Neural crest cell (in vitro differentiated cells): ENCODE results near the gene TGM4. TPM values are rescaled to one million over a fixed set of nuclear protein-coding genes. Genes with fewer than 3 reads are reported as not detected.
"Not testable (repeated sequence)": the region's sequence is repeated elsewhere in the genome, so short reads cannot be mapped to it uniquely, and the experiment has no call there.

Experiments used
- DNase-seq: peaks from one replicate; pipeline ENCODE4 v3.0.0; 2021; ENCODE audit warnings: low read depth, mixed read lengths, low spot score
- H3K27ac Mint-ChIP-seq: one replicate; pipeline ENCODE4 v1.8.0; 2021; ENCODE audit warnings: mild to moderate bottlenecking, mixed read lengths; ENCODE audit not compliant: unreplicated experiment
- H3K27me3 Mint-ChIP-seq: 2 replicates; pipeline ENCODE4 v1.8.0; 2021; ENCODE audit warnings: low read depth, mild to moderate bottlenecking, mixed read lengths
- H3K36me3 Mint-ChIP-seq: 2 replicates; pipeline ENCODE4 v1.8.0; 2021; ENCODE audit warnings: low read depth, mild to moderate bottlenecking, mixed read lengths
- H3K4me1 Mint-ChIP-seq: 2 replicates; pipeline ENCODE4 v1.8.0; 2021; ENCODE audit warnings: mixed read lengths
- H3K4me3 Mint-ChIP-seq: one replicate; pipeline ENCODE4 v1.8.0; 2021; ENCODE audit warnings: mild to moderate bottlenecking, mixed read lengths
- H3K9me3 Mint-ChIP-seq: 2 replicates; pipeline ENCODE4 v1.8.0; 2021; ENCODE audit warnings: mixed read lengths
- CTCF ChIP-seq: fragments of 200-600 bp; sonication (generic); conservative IDR thresholded peaks from 2 replicates; pipeline ENCODE4 v1.5.0; 2021; ENCODE audit warnings: antibody characterized with exemption, mild to moderate bottlenecking
- total RNA-seq: library from RNA; stranded (reverse); gene quantifications from 2 replicates; pipeline ENCODE4 v1.2.1, GENCODE V29; 2021

Gene TGM4
- total RNA-seq, 1 donor from 2014 or later: not detected

- H3K9me3 Mint-ChIP-seq: no peaks in the 10 kb centered on the region
- no peaks in the 10 kb centered on the region for H3K27me3 Mint-ChIP-seq
- no peak overlapping the region for H3K4me3 Mint-ChIP-seq
- peaks cover 11% of the 10 kb centered on the region for H3K36me3 Mint-ChIP-seq
- no peak for TF ChIP-seq CTCF
- no peak for DNase-seq
- H3K4me1 Mint-ChIP-seq: peaks cover 18% of the 10 kb centered on the region
- H3K27ac Mint-ChIP-seq: peak overlapping the region; percentile 67
Observed at GRCh38 chr3:44932986-44933944, 58.9 kb downstream of the TGM4 start.

- no peaks in the 10 kb centered on the region for H3K9me3 Mint-ChIP-seq
Observed at GRCh38 chr3:44939581-44940036, 65.2 kb downstream of the TGM4 start.

DNA sequence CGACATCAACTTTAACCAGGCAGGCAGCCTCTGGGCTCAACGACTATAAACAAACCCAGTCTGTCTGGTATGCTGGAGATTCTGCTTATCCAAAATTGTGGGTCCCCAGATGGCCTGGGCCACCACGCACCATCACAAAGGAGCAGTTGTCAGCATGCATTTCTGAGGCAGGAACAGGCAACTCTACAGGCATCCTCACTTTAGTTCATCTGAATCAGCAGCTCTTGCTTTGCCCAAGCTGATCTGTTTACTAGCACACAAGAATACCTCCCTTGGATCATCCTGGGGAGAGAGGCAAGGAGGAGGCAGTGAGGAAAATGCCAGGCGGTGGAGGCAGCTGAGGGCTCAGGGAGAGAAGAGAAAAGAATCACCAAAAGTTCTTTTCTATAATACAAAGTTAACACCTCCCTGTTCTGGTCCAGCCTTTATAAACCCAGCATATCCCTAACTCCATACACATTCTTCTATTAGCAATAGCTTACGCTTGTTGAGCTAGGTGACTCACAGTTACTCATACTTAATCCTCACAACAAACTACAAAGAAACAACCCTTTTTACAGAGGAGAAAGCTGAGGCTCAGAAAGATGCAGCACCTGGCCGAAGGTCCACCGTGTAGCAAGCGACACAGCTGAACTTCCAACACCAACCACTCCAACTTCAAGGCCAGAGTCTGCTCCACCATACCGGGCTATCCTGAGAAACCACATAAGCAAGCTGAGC is 68.0 kb downstream of the TGM4 start:
- no peak for DNase-seq
- Mint-ChIP-seq H3K27me3 (no peaks in the 10 kb centered on the region), H3K27ac (no peak overlapping the region), H3K4me3 (no peak overlapping the region), H3K9me3 (no peaks in the 10 kb centered on the region), H3K36me3 (no peaks in the 10 kb centered on the region), H3K4me1 (no peaks in the 10 kb centered on the region)
- TF ChIP-seq CTCF: no peak

More at GRCh38 chr3:44939581-44940036, 65.2 kb downstream of the TGM4 start:
- Mint-ChIP-seq H3K27me3 (no peaks in the 10 kb centered on the region), H3K27ac (peak overlapping the region; percentile 43), H3K4me3 (no peak overlapping the region), H3K4me1 (no peaks in the 10 kb centered on the region), H3K36me3 (peaks cover 6% of the 10 kb centered on the region)
- DNase-seq: no peak
- no peak for TF ChIP-seq CTCF

GRCh38 chr3:44948239-44948638 is 73.8 kb downstream of the TGM4 start:
- Mint-ChIP-seq H3K9me3 (no peaks in the 10 kb centered on the region), H3K27me3 (no peaks in the 10 kb centered on the region), H3K4me1 (peaks cover 8% of the 10 kb centered on the region), H3K4me3 (no peak overlapping the region), H3K36me3 (no peaks in the 10 kb centered on the region), H3K27ac (no peak overlapping the region)
- DNase-seq: no peak
- no peak for TF ChIP-seq CTCF

DNA sequence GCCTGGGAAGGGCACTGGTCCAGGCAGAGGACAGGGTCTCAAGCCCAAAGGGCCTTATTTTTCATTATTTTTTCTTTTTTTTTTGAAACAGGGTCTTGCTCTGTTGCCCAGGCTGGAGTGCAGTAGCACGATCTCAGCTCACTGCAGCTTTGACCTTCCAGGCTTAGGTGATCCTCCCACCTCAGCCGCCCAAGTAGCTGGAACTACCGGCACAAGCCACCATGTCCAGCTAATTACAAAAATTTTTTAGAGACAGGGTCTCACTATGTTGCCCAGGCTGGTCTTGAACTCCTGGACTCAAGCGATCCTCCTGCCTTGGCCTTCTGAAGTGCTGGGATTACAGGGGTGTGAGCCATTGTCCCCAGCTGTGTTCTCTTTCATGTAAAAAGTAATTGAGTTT is 75.4 kb downstream of the TGM4 start:
- H3K36me3 Mint-ChIP-seq, H3K27ac Mint-ChIP-seq, DNase-seq, H3K27me3 Mint-ChIP-seq, H3K4me3 Mint-ChIP-seq, H3K9me3 Mint-ChIP-seq, H3K4me1 Mint-ChIP-seq: not testable (repeated sequence)
